PC-9 (cell line): ENCODE data around the gene AKAP6. TPM values are rescaled to one million over a fixed set of nuclear protein-coding genes. Genes with fewer than 3 reads are reported as not detected.

Experiments
- BruUV-seq: library from RNA; stranded (reverse); fragments of 400-500 nt; replicated peaks from 2 replicates; lab custom pipeline; 2021; lab: Mats Ljungman, UMichigan
- CTCF ChIA-PET: fragments of 300-600 bp; sonication (Branson Sonifier 250); formaldehyde crosslinking; loops from one replicate; lab custom pipeline; 2022; ENCODE audit warnings: antibody characterized with exemption; lab: Charles Lee
- POLR2A ChIA-PET: fragments of 300-600 bp; sonication (Branson Sonifier 250); formaldehyde crosslinking; loops from one replicate; lab custom pipeline; 2022; ENCODE audit warnings: antibody characterized with exemption; ENCODE audit not compliant: unreplicated experiment; lab: Charles Lee
- DNase-seq, 2 experiments: peaks; one replicate each; pipeline versions ENCODE4 v3.0.0 to v3.0.0-alpha.2; 2015 to 2022; ENCODE audit warnings: mixed read lengths in 1 of 2
- H2AFZ ChIP-seq: fragments of 200-600 bp; sonication (generic); 2 replicates; pipeline ENCODE4 v1.8.1; 2017; ENCODE audit warnings: antibody characterized with exemption
- H3F3A ChIP-seq: fragments of 200-600 bp; sonication (generic); 2 replicates; pipeline ENCODE4 v1.8.1; 2017; ENCODE audit warnings: antibody characterized with exemption, mild to moderate bottlenecking, low read depth; ENCODE audit not compliant: insufficient read depth
- H3K27ac ChIP-seq: fragments of 200-600 bp; sonication (generic); 2 replicates; pipeline ENCODE4 v1.6.1; 2016; ENCODE audit warnings: mixed run types
- H3K27me3 ChIP-seq: fragments of 200-600 bp; sonication (generic); 2 replicates; pipeline ENCODE4 v1.6.1; 2016; ENCODE audit warnings: low read depth, mixed run types; ENCODE audit not compliant: insufficient read depth
- H3K36me3 ChIP-seq: fragments of 200-600 bp; sonication (generic); 2 replicates; pipeline ENCODE4 v1.6.1; 2016; ENCODE audit warnings: low read depth, mixed run types
- H3K4me1 ChIP-seq: fragments of 200-600 bp; sonication (generic); replicated peaks from 2 replicates; pipeline ENCODE4 v1.6.1; 2016; ENCODE audit warnings: mixed run types; ENCODE audit not compliant: insufficient read depth
- H3K4me2 ChIP-seq: fragments of 200-600 bp; sonication (generic); 2 replicates; pipeline ENCODE4 v1.6.1; 2017; ENCODE audit warnings: mixed run types
- H3K4me3 ChIP-seq: fragments of 200-600 bp; sonication (generic); 2 replicates; pipeline ENCODE4 v1.6.1; 2016; ENCODE audit warnings: mixed run types
- H3K79me2 ChIP-seq: fragments of 200-600 bp; sonication (generic); 2 replicates; pipeline ENCODE4 v1.6.1; 2017; ENCODE audit warnings: low read depth, mixed run types
- H3K9me2 ChIP-seq: fragments of 200-600 bp; sonication (generic); 2 replicates; pipeline ENCODE4 v1.8.1; 2017; ENCODE audit warnings: mild to moderate bottlenecking; ENCODE audit not compliant: insufficient read depth
- H3K9me3 ChIP-seq: fragments of 200-600 bp; sonication (generic); 2 replicates; pipeline ENCODE4 v1.8.1; 2016; ENCODE audit warnings: low read depth; ENCODE audit not compliant: insufficient read depth
- H4K20me1 ChIP-seq: fragments of 200-600 bp; sonication (generic); 2 replicates; pipeline ENCODE4 v1.8.1; 2017; ENCODE audit not compliant: insufficient read depth
- CTCF ChIP-seq: fragments of 200-600 bp; sonication (generic); conservative IDR thresholded peaks from 2 replicates; pipeline ENCODE4 v1.6.1; 2017; ENCODE audit warnings: mixed run types, antibody characterized with exemption, mild to moderate bottlenecking, moderate library complexity
- EZH2 ChIP-seq: fragments of 200-600 bp; sonication (generic); IDR thresholded peaks from 2 replicates; pipeline ENCODE4 v1.8.0; 2017; ENCODE audit warnings: antibody characterized with exemption, low read depth
- intact Hi-C: fragments of 100-400 bp; cut with micrococcal nuclease; formaldehyde crosslinking; loops from one replicate; pipeline ENCODE4 v1.10.0; 2022; ENCODE audit not compliant: unreplicated experiment
- total RNA-seq: library from RNA; stranded (reverse); gene quantifications from 2 replicates; pipeline ENCODE4 v1.2.3, GENCODE V29; 2021

Gene AKAP6
- total RNA-seq, 1 experiment from 2014 or later, result 2.8 TPM

- H3K79me2 ChIP-seq, result no peaks in the 10 kb centered on the region
- no peaks in the 10 kb centered on the region for H3K9me2 ChIP-seq
- no peaks in the 10 kb centered on the region for H3K9me3 ChIP-seq
- no peaks in the 10 kb centered on the region for H3K27me3 ChIP-seq
- ChIA-PET CTCF (no interaction called here), POLR2A (no interaction called here)
- H2AFZ ChIP-seq, result no peak overlapping the region
- no peak for TF ChIP-seq CTCF
- TF ChIP-seq EZH2, result no peak
- no peak overlapping the region for H3K4me3 ChIP-seq
- BruUV-seq, result no TSS peak
- no peak overlapping the region for H3K27ac ChIP-seq
- intact Hi-C loops, result no loop called here
- H3K4me2 ChIP-seq, result no peak overlapping the region
- DNase-seq, result no peak
- no peaks in the 10 kb centered on the region for H3K4me1 ChIP-seq
- H4K20me1 ChIP-seq, result no peaks in the 10 kb centered on the region
- no peaks in the 10 kb centered on the region for H3K36me3 ChIP-seq
- no peaks in the 10 kb centered on the region for H3F3A ChIP-seq
These were observed 213.4 kb downstream of the AKAP6 start for GRCh38 chr14:32542507-32542906.

GRCh38 chr14:32545095-32545494, 216.0 kb downstream of the AKAP6 start:
- no peaks in the 10 kb centered on the region for H3K9me2 ChIP-seq

GRCh38 chr14:32545506-32546210, 216.6 kb downstream of the AKAP6 start:
- Histone ChIP-seq H3F3A (no peaks in the 10 kb centered on the region), H3K79me2 (no peaks in the 10 kb centered on the region), H3K36me3 (no peaks in the 10 kb centered on the region), H3K4me1 (no peaks in the 10 kb centered on the region), H4K20me1 (no peaks in the 10 kb centered on the region), H3K4me2 (no peak overlapping the region), H3K9me2 (no peaks in the 10 kb centered on the region), H3K9me3 (no peaks in the 10 kb centered on the region), H2AFZ (no peak overlapping the region), H3K4me3 (no peak overlapping the region), H3K27me3 (no peaks in the 10 kb centered on the region), H3K27ac (no peak overlapping the region)
- POLR2A ChIA-PET, result no interaction called here
- DNase-seq, result no peak
- intact Hi-C loops, result no loop called here
- BruUV-seq, result no TSS peak
- CTCF ChIA-PET, result no interaction called here
- TF ChIP-seq EZH2 (no peak), CTCF (no peak)

More at GRCh38 chr14:32545095-32545494, 216.0 kb downstream of the AKAP6 start:
- H2AFZ ChIP-seq, result no peak overlapping the region
- H3K4me3 ChIP-seq, result no peak overlapping the region
- no peaks in the 10 kb centered on the region for H3K79me2 ChIP-seq
- POLR2A ChIA-PET, result no interaction called here
- H3K4me2 ChIP-seq, result no peak overlapping the region
- BruUV-seq, result no TSS peak
- no peaks in the 10 kb centered on the region for H3K4me1 ChIP-seq
- no peaks in the 10 kb centered on the region for H3K27me3 ChIP-seq
- H3K9me3 ChIP-seq, result no peaks in the 10 kb centered on the region
- no peaks in the 10 kb centered on the region for H3K36me3 ChIP-seq
- no peaks in the 10 kb centered on the region for H3F3A ChIP-seq
- intact Hi-C loops, result no loop called here
- CTCF ChIA-PET, result no interaction called here
- no peak for DNase-seq
- TF ChIP-seq EZH2 (no peak), CTCF (no peak)
- H4K20me1 ChIP-seq, result no peaks in the 10 kb centered on the region
- no peak overlapping the region for H3K27ac ChIP-seq
